Stimulated activated CD4-positive, alpha-beta T cell treated with anti-CD3 and anti-CD28 coated beads, Interleukin-15, amount 100 ng/mL, for 24 hours (primary cell): ENCODE measurements around the gene PRPF38A.

ENCODE experiments used
- DNase-seq: peaks from one replicate; pipeline ENCODE4 v3.0.0-alpha.2; 2020

PRPF38A gene

GRCh38 chr1:52469108-52469507 is 64.7 kb downstream of the PRPF38A start:
- no peak for DNase-seq
